NB4 (cell line): ENCODE measurements around the gene ANXA2R.
"Not testable (repeated sequence)": the region's sequence is repeated elsewhere in the genome, so short reads cannot be mapped to it uniquely, and the experiment has no call there.

ENCODE experiments used
- CTCF ChIP-seq: IDR thresholded peaks from one replicate; pipeline ENCODE4 v1.5.1; 2012; ENCODE audit warnings: low read depth, low read length
- MYC ChIP-seq: IDR thresholded peaks from 2 replicates; pipeline ENCODE4 v1.6.1; 2011; ENCODE audit warnings: low read depth, low read length
- POLR2A ChIP-seq: IDR thresholded peaks from 2 replicates; pipeline ENCODE4 v1.6.1; 2011; ENCODE audit warnings: mild to moderate bottlenecking; ENCODE audit not compliant: insufficient read length; ENCODE audit errors: extremely low read depth

- TF ChIP-seq MYC, CTCF, POLR2A: not testable (repeated sequence)
These were observed 15.0 kb upstream of the ANXA2R start for GRCh38 chr5:43055098-43055497.
